ENCODE results near the gene IL24.

- TF ChIP-seq CTCF (IDR thresholded peaks at IDR 0.05) (no peak), POLR2A (IDR thresholded peaks at IDR 0.05) (no peak)
Measured at GRCh38 chr1:206850401-206850800, 46.8 kb upstream of the IL24 start.
